HG02840 (cell line): ENCODE measurements around the gene FXYD6.

ENCODE experiments used
- ATAC-seq: cut with Tn5 transposase; IDR thresholded peaks from one replicate; pipeline ENCODE4 v1.9.1; 2021; ENCODE audit warnings: mild to moderate bottlenecking, moderate library complexity, moderate number of reproducible peaks; ENCODE audit not compliant: unreplicated experiment, low FRiP score

The FXYD6 gene

DNA sequence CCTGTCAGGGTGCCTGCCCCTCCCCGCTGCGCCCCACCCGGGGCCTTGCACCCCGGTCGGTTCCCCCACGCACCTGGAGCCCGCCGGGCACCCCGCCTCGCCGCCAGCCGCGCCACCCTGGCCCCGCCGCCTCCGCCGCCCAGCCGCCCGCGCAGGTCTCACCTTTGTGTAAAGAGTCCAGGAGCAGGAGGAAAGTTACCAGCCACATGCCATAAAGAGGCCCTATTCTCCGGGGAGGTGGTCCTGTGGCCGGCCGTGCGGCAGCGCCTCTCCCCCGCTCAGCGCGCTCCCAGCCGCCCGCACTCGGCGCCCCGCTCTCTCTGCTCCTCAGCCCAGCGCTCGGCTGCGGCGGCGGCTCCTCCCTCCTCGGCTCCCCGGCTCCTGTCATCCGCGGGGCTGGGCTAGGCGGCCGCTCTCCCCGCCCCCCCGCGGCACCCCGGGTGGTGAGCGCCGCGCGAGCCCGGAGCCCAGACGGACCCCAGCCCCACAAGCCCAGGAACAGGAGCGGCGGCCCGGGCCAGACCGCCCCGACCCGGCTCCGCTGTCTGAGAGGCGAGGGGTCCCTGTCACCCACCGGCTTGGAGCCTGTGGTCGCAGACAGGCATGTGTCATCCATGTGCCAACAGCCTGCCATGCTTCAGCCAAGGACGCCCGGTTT is 79.5 kb downstream of the FXYD6 start, which contains the start of gene DSCAML1:
Gene DSCAML1 (minus strand): TSS at position 345 of the 658 bp plus-strand sequence. CDS start 137 bp downstream, at position 208.
- no peak for ATAC-seq

- ATAC-seq, result no peak
These were observed 80.0 kb downstream of the FXYD6 start for GRCh38 chr11:117796456-117796871.

- ATAC-seq, result no peak
These were observed 80.6 kb downstream of the FXYD6 start for GRCh38 chr11:117795638-117796455.

GRCh38 chr11:117794772-117795629 is 81.5 kb downstream of the FXYD6 start:
- ATAC-seq, result no peak

DNA sequence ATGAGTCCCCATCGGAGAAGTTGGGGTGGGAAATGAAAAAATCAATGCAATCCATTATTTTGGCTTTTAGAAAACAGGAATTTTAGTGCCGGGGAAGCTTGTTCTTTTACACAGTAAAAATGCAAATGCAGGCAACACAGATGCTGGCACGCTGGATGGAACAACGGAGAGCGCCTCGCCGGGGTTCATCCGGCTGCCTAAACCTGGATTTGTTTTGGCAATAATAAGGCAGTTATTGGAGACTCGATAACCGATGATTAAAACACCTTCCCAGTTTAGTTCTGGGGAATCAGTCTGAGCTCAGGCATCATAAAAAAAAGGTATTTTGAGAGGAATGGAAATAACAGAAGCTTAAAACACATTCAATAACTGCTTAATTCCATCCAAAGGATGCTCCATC is 82.3 kb downstream of the FXYD6 start:
- ATAC-seq, result no peak

- no peak for ATAC-seq
These were observed 82.9 kb downstream of the FXYD6 start for GRCh38 chr11:117793583-117793982.

DNA sequence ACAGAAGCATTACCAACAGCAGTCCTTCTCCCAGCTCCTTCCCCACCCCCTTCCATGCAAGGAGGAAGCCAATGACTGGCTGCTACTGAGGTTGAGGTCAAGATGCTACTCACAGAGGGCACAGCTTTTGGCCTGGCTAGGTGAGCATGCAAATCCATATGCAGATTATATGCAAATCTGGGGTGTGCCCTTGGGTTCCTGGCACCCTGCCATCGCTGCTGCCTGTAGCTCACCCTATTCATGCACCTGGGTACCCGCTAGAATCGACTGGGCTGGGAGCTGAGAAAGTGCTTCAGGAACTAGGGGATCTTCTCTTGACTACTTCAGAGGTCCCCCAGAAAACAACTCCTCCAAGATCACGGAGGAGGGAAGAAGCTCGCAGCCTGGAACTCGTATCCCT is 83.5 kb downstream of the FXYD6 start:
- no peak for ATAC-seq

GRCh38 chr11:117792241-117792640 is 84.2 kb downstream of the FXYD6 start:
- no peak for ATAC-seq

GRCh38 chr11:117790279-117790678 is 86.2 kb downstream of the FXYD6 start:
- ATAC-seq, result no peak

- ATAC-seq, result no peak
These were observed 87.2 kb downstream of the FXYD6 start for GRCh38 chr11:117789241-117789640.
